Measurements from ENCODE around the gene C6orf52.

DNA sequence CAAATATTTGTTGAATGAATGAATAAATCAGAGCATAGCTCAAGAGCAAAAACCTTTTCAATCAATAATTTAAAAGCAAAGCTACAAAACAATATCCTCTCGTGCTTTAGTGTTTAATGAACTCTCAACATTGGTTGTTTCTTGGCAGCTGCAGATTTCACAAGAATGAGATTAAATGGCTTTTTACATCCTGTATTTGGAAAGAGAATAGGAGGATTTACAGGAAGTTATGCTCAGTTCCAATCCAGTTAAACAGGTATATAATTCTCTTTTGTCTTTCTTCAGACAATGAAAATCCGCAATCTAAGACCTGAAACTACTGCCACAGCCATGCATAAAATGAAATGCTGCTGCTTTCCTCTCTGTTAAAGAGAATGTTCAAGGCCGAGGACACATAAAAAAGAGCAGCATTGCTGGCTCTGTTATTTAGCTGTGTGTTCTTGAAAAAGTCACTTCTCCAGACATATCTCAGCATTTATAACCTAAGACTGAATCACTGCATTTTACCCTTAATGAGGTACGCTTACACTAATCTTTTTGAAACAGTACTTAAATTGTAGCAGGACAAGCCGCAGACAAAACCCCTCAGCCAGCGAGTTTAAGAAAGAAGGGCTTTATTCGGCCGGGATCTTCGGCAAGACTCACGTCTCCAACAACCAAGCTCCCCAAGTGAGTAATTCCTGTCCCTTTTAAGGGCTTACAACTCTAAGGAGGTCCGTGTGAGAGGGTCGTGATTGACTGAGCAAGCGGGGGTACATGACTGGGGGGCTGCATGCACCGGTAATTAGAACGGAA, 3.6 kb downstream of the C6orf52 start:
- TF ChIP-seq CTCF (IDR thresholded peaks at IDR 0.05; ENCODE audit: insufficient read depth, low read depth, low read length) (no peak), EZH2 (IDR thresholded peaks at IDR 0.05; ENCODE audit: insufficient read depth, low read length) (no peak)
